GM18511 (cell line): ENCODE results near the gene GJC2.

Experiments used
- ATAC-seq: cut with Tn5 transposase; IDR thresholded peaks from one replicate; pipeline ENCODE4 v1.9.1; 2021; ENCODE audit warnings: mild to moderate bottlenecking, moderate library complexity; ENCODE audit not compliant: unreplicated experiment

The GJC2 gene

DNA sequence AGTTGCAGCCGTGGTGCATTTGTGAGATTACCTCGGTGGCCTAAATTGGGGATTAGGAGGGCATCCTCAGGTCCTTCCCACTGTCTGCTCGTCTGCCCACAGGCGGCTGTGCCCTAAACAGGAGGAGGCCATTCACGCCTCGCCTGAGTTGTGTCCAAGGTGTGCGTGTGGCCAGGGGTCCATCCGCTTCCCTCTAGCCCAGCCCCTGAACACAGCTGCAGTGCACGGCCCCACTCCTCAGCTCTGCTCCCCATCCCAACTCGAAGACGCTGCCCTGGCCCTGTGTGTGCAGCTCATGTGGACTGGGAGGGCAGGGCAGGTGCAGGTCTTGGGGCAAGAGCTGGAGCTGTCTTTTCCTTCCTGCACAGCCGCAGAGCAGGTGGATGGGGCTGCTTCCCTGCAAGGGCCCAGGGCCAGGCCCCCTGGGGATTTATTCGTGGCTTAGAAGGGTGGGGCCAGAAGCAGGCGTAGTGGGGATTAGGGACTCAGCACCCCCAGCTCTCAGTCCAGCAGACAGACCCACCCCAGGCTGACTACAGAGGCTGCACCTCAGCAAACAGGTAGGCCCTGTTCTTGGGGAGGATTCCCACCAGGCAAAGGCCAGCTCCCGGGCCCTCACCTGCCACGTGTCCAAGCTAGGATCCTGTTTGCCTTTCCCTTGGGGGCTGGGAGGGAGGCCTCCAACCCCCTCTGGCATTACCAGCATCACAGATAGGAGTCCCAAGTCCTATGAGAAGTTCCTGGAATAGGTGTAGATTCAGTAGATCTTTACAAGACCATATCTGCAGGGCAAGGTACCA, 5.3 kb upstream of the GJC2 start:
- no peak for ATAC-seq

DNA sequence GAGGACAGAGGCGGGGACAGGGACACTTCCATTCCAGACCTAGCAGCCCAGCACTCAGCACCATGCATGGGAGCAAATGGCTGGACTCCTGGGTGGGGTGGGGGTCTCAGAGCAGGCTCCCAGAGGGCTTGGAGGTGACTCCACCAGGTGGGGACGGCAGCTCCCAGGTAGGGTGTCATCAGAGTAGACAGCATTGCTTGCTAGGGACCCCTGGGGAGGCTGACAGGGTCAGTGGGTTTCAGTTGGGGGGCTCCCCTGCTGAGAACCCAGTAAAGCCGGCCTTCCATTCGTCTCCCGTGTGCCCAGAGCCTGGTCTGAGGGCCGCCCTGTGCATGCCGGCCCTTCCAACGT, 4.8 kb upstream of the GJC2 start:
- ATAC-seq: no peak

DNA sequence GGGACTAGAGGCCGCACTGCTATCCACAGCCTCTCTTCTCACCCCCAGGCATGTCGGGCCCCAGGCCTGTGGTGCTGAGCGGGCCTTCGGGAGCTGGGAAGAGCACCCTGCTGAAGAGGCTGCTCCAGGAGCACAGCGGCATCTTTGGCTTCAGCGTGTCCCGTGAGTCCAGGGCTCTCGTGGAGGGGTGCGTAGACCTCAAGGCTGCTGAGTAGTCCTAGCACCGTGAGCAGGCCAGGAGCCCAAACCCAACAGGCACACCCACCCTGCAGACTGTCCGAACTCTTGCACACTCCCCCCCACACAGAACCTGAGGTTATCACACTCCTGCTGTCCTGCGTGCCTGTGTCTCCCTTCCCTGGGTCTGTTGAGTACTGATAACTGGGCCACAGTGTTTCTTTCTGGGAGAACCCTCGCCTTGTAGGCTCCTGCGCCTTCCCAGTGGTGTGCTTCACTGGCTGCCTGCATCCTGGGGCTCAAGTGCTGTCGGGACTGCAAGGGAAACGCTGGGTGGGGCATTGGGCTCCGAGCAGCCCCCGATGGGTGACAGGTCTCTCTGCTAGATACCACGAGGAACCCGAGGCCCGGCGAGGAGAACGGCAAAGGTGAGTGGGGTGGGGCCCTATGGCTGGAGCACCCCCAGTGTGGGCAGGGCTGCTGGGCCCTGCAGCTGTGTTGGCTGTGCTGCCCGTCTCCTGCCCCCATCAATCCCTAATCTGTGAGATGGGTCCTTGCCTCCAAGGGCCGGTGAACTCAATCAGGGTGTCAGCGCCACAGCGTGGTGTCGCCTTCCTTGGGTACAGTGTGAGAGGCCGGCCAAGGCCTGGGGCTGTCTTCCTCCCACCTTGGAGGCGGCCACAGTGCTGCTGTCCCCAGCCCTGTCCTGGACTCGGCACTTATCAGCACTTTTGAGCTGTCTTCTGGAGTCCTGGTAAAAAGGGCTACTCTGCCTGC, 4.0 kb upstream of the GJC2 start:
- ATAC-seq: no peak

DNA sequence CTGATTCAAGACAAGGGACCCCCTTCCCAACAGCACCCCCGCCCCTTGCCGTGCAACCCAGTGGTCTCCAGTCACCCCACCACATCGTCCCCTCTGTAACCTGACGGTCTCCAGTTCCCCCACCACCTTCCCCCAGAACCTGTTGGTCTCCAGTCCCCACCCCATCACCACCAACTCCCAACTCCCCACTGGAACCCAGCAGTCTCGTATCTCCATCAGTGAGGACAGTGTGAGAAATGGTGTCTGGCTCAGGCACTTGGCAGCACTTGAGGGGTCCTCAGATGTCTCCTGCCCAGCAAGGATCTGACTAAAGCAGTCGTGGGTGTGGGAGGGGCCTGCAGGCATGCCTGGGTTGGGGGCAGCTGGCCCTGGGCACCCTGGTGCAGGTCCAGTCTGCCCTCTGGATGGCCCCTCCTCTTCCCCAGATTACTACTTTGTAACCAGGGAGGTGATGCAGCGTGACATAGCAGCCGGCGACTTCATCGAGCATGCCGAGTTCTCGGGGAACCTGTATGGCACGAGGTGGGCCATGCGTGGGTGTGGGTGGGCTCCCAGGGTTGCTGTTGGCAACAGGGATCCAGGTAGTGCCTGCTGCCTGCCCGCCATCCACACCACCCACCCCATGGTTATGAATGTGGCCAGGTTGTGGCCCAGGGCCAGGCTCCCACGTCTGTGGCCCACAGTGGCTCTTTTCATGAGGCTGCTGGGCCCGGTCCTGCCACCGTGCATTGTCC, 3.1 kb upstream of the GJC2 start:
- ATAC-seq: no peak

DNA sequence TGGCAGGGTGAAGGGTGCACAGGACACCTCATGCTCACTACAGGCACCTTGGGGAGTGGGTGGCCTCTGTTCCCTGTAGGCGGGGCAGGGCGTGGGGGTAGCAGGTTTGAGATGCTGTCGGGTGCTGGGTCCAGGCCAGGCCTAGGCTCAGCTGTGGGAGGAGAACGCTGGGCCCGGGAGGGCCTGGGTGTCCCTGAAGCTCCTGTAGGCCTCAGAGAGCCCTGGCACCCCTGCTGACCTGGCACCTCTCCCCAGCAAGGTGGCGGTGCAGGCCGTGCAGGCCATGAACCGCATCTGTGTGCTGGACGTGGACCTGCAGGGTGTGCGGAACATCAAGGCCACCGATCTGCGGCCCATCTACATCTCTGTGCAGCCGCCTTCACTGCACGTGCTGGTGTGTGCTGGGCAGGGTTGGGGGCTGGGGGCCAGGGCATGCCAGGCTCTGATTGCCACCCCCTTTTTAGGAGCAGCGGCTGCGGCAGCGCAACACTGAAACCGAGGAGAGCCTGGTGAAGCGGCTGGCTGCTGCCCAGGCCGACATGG, 2.5 kb upstream of the GJC2 start:
- ATAC-seq: no peak

DNA sequence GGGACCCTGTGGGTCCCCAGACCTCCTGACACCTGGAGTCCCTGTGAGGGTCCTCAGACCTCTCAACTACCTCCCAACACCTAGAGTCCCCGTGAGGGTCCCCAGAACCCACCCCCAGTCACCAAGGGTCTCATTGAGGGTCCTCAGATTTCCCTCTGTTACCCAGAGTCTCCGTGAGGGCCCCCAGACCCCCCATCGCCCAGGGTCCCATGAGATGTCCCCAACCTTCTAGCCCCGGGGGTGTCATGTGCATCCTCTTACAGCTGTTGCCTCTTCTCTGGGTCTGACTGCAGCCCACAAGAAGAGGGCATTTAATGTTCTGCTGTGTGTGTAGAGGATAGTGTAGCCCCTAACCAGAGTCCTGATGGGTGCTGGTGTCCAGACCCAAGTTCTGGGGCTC, 2.0 kb upstream of the GJC2 start:
- no peak for ATAC-seq

DNA sequence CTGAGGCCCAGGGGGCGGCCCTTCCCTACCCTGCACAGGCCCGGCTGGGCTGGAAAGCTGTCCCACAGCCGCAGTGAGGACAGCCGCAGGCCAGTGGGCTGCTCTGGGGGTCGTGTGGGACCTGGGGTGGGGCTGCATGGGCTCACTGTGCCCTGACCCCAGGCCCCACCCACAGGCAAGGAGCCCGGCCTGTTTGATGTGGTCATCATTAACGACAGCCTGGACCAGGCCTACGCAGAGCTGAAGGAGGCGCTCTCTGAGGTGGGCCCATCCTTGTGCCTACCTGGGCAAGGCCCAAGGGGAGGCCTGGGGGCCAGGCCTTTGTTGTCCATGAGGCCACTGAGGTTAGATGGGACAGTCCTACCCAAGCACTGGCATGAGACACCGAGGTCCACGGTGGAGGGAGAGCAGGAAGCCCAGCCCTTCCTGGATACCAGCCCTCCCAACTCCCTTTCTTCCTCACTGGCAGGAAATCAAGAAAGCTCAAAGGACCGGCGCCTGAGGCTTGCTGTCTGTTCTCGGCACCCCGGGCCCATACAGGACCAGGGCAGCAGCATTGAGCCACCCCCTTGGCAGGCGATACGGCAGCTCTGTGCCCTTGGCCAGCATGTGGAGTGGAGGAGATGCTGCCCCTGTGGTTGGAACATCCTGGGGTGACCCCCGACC, 1.4 kb upstream of the GJC2 start:
- ATAC-seq: no peak

DNA sequence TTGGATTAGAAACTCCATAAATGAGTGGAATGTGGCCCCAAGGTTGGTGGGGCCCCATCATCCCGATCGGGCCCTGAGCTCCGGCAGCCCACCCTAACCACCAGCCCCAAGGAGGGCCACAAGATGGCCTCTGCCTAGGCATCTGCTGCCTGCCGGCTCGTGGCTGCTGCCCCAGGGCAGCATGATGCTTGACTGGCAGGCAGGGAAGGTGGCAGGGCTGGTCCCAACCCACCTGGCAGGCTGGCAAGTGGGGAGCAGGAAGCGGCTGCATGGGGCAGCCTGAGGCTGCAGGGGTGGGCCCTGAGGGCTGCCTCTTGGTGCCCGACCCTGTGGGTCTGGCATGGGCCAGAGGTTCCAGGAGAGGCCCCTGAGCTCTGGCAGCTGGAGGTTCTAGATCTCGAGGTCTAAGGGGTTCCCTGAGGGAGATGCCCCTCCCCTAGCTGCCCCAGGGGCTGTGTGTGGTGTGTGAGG, 760 bp upstream of the GJC2 start:
- ATAC-seq: no peak

DNA sequence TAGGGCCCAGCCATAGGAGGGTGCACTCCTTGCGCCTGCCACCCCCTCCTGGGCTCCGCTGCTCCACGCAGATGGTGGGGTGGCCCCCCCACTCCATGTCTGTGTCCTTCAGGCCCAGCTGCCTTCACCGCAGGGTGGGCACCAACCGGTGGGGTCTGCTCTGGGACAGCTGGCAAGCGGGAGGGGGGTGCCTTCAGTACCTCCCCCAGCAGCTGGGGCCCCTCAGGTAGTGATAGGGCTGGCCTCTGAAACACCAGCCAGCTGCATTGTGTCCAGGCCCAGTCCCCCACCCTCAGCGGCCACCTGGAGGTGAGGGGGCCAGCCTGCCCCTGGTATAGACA, 360 bp downstream of the GJC2 start:
- no peak for ATAC-seq

DNA sequence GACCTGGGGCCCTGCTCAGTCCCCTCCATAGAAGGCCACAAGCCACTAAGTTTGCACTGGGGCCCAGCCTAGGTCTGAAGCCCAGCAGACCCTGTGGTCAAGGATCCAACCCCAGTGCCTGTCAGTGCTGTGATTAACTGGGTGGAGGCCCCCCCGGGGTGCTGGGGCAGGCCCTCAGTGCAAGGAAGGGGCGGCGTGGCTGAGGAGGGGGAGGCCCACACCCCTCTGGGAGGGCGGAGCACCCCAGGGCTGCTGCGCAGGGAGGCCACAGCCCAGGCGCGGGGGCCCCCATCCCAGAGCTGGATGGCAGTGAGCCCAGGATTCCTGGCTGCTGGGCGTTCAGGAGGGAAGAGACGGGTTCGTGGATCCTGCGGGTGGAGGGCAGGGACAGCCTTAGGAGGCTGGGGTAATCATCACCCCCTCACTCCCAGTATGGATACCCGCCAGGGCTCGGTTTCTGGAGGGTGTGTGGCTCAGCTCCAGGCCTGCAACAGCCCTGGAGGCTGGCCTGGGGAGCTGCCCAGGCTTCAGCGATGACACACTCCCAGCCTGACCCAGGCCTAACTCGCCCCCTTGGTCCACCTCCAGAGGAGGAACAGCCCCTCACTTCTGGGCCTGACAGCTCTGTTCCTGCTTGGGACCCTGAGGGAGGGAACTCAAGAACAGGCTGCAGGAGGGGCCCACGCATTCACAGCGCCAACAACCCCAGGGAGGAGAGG, 890 bp downstream of the GJC2 start:
- no peak for ATAC-seq

DNA sequence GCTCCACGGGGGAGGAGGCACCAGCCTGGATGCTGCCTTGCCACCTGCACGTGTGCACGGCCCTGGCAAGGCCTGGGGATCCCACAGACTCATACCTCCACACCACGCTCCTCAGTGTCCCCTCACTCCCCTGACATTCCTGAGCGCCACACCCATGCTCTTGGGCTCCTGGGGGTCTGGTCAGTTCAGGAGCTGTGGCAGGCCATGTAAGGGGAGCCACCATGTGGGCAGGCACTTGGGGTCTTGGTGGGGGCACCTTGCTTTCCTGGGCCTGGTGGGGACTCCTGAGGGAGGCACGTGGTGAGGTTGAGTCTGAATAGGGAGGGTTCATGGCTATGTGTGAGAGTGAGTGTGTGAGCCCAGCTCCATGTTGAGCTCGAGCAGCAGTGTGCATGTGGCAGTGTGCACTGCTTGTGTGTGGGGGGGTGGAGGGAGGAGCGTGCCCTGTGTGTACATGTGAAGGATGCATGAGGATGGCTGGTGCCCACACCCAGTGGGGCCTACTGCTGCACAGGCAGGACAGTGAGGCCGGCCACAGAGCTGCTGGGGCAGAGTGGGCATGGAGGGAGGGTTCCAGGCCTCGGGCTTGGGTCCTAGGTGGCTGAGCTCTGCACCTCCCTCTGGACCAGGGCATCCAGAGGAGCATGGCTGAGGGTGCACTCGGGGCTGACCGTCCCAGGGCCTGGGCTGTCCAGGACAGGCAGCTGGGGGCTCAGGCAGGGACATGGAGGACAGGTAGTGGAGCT, 1.6 kb downstream of the GJC2 start:
- ATAC-seq: no peak

DNA sequence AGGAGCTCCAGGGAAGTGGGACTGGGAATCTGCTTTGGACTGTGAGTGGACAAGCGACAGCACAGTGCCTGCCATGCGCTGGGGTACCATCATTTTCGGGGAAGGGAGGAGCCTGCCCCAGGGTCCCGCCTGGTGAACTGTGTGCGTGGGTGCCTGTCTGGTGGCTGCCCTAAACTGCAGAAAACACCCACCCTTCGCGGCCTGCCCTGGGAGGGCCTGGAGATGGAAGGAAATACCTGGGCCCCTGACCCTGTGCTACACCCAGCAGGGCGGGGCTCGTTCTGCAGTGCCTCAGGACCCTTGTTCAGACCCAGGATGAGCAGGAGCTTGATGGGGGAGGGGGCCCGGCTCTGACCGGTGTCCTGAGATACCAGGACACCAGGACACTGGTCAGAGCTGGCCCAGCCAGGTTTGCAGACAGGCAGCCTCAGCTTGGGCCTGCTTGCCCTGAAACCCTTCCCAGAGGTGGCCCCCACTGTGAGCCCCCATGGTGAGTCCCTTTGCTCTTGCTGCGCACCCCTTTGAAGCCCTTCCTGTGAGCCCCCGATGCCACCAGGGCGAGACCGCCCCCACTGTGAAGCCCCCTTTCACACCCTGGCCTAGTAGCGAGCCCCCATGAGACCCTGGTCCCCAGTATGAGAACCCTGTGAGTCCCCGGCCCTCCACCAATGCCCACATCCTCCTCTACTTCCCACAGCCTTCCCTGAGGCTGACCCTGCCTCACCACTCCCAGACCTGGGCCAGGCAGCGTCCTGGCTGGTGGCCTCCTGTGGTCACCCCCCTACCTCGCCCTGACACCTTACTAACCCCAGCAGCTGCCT, 2.6 kb downstream of the GJC2 start:
- ATAC-seq: no peak

DNA sequence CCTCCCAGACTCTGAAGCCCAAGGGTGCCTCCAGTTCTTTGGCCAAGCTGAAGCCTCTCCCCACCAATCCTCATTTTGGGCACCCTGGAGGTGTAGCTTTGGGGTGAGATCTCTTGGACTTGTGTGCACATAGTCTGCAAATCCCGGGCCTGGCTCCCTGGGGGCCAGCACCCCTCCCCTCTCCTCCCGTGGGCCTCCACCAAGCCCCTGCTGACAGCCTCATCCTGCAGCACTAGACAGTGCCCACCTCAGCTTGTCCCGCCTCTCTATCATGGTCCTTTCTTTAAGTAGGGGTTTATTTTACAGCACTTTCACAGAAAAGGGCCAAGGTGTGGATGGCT, 3.2 kb downstream of the GJC2 start:
- no peak for ATAC-seq

DNA sequence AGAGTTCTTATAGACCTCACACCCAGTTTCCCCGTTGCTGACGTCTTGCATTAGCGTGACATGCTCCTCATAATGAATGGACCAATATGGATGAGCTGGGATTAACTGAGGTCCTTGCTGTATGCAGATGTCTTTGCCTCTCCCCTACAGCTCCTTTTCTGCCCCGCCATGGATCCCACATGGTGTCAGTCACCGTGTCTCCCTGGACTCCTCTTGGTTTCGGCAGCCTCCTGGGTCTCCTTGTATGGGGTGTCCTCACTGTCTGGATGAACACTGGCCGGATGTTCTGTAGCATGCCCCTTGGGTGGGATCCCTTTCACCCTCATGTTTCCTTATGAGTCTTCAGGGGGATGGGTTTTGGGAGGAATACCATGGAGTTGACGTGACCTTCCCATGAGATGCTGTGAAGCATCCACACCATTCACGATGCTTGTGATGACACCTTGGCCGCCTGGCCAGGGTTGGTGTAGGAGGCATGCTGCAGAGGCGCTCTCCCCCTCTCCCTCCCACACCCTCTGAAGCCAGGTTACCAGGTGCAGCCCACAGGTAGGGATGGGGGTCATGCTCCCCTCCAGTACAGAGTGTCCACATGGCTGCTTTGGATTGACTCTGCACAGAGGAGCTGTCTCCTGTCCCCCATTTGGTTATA, 4.4 kb downstream of the GJC2 start:
- ATAC-seq: no peak

DNA sequence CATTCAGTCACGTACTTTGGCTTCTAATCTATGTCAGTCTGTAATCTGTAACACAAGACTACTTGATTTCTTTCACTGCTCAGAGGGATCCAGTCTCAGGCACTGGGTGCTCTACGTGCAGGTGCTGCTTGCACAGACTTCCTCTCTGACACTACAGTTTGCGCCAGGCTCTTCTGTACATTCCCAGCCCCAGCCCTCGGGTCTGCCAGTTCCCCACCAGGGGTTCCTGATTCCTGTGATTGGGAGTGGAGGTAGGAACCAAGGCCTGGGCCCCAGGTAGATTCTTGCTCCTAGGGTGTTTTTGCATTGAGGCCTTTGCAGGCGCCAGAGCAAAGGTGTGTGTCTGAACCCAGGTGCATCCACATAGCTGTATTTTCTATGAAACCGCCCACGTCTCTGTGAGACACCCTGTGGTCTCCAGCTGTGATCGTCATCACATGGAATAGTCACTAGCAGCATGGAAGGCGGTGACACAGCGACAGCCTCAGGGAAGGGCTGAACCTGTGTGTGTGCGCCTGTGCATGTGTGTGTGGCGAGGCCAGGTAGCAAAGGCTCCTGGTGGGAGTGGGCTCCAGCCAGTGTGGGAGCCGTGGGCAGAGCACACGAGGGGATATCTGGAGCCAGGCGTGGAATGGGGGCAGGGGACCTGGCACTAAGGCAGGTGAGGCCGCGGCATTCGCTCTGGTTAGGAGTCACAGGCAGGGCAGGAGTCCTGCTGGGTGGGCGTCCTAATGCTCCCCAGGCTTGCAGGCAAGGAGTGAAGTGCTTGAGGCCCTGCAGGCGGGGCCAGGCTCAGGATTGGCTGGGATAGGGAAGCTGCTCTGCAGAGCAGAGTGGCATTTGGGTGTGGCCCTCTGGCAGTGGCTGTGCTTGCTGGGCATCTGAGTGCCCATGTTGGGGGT, 5.2 kb downstream of the GJC2 start:
- no peak for ATAC-seq

DNA sequence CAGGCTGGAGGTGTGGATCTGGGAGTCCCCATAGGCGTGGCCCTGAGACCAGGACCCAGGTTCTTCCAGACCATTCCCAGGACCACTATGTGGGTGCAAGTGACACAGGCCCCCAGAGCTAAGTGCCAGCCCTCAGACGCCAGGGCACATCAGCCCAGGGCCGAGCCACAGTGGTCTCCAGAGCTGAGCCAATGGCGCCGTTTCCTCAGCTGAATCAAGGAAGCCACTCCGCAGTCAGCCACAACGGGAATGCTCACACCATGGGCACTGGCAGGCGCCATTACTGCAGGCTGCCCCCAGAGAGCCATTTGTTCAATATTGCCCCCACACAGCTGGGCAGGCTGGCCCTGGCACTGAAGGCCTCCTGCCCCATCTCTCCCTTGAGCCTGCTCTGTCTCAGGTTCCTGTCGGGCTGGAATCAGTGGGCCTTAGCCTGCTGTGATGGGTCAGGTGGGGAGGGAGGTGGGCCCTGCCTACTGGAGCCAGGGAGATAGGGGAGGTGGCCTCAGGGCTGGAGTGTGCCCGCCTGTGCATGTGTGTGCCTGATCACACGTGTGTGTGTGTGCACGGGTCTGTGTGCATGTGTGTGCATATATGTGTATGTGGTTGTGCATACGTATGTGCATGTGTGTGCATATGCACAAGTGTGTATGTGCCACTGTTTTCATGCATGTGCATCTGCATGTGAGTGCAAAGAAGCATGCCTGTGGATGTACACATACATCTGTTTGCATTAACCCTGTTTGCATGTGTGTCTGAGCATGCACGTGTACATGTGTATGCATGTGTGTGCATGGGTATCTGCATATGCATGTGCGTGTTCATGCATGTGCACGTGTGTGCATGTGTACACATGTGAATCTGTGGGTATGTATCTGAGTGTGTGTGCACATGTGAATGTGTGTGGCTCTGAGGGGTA, 6.1 kb downstream of the GJC2 start:
- ATAC-seq: no peak
